PC-3 (cell line): ENCODE data around the gene HAGH.

ENCODE experiments used
- CTCF ChIP-seq: fragments of 300-600 bp; sonication (generic); conservative IDR thresholded peaks from 2 replicates; pipeline ENCODE4 v1.5.1; 2017; ENCODE audit warnings: antibody characterized with exemption, low read depth, mild to moderate bottlenecking, low read length
- EZH2 ChIP-seq: fragments of 300-600 bp; sonication (generic); IDR thresholded peaks from one replicate; pipeline ENCODE4 v1.6.1; 2017; ENCODE audit warnings: antibody characterized with exemption, mild to moderate bottlenecking, low read length; ENCODE audit not compliant: unreplicated experiment
- EZH2phosphoT487 ChIP-seq: fragments of 300-600 bp; sonication (generic); IDR thresholded peaks from 2 replicates; pipeline ENCODE4 v1.6.1; 2018; ENCODE audit warnings: mild to moderate bottlenecking, antibody characterized with exemption, low read length, borderline replicate concordance

- no peak for TF ChIP-seq EZH2
- TF ChIP-seq CTCF, result no peak
- TF ChIP-seq EZH2phosphoT487, result no peak
Measured at GRCh38 chr16:1767116-1767994, 59.3 kb downstream of the HAGH start.
